ENCODE data around the gene SORBS1.

GRCh38 chr10:95475827-95476468, 85.2 kb downstream of the SORBS1 start:
- TF ChIP-seq CTCF (IDR thresholded peaks at IDR 0.05; ENCODE audit: poor library complexity) (no peak), EZH2 (IDR thresholded peaks at IDR 0.05; ENCODE audit: borderline replicate concordance) (no peak)

Measured in hepatocyte (in vitro differentiated cells).